ENCODE measurements around the gene KLRC3.
"Not testable (repeated sequence)": the region's sequence is repeated elsewhere in the genome, so short reads cannot be mapped to it uniquely, and the experiment has no call there.

Gene KLRC3

GRCh38 chr12:10454531-10454930 is 34.1 kb upstream of the KLRC3 start:
- TF ChIP-seq, protein P1, sequence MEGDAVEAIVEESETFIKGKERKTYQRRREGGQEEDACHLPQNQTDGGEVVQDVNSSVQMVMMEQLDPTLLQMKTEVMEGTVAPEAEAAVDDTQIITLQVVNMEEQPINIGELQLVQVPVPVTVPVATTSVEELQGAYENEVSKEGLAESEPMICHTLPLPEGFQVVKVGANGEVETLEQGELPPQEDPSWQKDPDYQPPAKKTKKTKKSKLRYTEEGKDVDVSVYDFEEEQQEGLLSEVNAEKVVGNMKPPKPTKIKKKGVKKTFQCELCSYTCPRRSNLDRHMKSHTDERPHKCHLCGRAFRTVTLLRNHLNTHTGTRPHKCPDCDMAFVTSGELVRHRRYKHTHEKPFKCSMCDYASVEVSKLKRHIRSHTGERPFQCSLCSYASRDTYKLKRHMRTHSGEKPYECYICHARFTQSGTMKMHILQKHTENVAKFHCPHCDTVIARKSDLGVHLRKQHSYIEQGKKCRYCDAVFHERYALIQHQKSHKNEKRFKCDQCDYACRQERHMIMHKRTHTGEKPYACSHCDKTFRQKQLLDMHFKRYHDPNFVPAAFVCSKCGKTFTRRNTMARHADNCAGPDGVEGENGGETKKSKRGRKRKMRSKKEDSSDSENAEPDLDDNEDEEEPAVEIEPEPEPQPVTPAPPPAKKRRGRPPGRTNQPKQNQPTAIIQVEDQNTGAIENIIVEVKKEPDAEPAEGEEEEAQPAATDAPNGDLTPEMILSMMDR (IDR thresholded peaks at IDR 0.05; ENCODE audit: low read depth, low read length): no peak
- no peak for DNase-seq
- no peak overlapping the region for H3K4me3 ChIP-seq (ENCODE audit: low read depth, low read length)
- H3K36me3 ChIP-seq: no peaks in the 10 kb centered on the region
- peaks cover 9% of the 10 kb centered on the region for H3K9me3 ChIP-seq (ENCODE audit: severe bottlenecking)
- H3K27me3 ChIP-seq (ENCODE audit: insufficient read depth, low read depth, severe bottlenecking): no peaks in the 10 kb centered on the region
- no peak overlapping the region for H3K27ac ChIP-seq

DNA sequence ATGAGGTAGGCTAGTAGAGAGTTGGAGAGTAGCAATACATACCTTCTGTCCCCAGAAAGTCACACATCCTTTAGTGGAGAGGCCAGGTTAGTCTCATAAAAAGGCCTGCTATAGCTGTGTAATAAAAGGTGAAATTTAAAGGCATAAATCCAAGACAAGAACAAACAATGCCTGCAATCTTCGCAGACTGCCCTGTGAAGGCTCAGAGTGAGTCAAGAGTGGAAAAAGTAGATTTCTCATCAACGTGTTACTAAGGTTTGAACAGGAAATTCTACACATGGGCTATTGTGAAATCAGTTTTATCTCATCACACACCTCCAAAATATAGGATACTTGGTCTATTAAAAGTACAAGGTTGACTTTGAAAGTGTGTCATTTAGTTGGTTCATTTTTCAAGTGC is 32.8 kb upstream of the KLRC3 start, which contains the start of gene KLRC1:
KLRC1 (minus strand) TSS at position 222 of the 400 bp plus-strand sequence. CDS start 2,221 bp downstream, outside the sequence.
- no peak for DNase-seq
- Histone ChIP-seq H3K4me3 (ENCODE audit: low read depth, low read length) (no peak within 1 kb of the TSS), H3K27ac (no peak within 1 kb of the TSS), H3K9me3 (ENCODE audit: severe bottlenecking) (peaks cover 6% of the 10 kb centered on the region), H3K36me3 (no peaks in the 10 kb centered on the region), H3K27me3 (ENCODE audit: insufficient read depth, low read depth, severe bottlenecking) (no peaks in the 10 kb centered on the region)
- TF ChIP-seq, protein P1 (IDR thresholded peaks at IDR 0.05; ENCODE audit: low read depth, low read length): no peak

DNA sequence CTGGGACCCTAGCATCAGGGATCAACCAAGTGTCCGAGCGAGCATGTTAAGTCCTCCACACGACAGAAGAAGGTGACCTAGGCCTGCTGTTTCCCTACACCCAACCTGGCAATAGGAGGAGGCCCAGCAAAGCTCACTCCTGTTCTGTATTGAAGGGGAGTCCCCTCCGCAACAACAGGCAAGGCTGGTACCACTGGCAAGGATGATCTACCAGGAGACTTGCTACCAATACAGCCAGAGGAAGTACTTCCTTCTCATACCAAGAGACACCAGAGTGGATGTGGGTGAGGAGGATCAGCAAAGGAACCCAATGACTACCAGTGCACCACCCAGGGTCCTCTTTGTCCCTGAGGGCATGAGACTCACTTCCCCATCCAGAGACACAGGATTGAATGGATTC is 27.8 kb upstream of the KLRC3 start:
- H3K27ac ChIP-seq: no peak overlapping the region
- H3K27me3 ChIP-seq (ENCODE audit: insufficient read depth, low read depth, severe bottlenecking): no peaks in the 10 kb centered on the region
- no peak overlapping the region for H3K4me3 ChIP-seq (ENCODE audit: low read depth, low read length)
- TF ChIP-seq, protein P1 (IDR thresholded peaks at IDR 0.05; ENCODE audit: low read depth, low read length): no peak
- no peaks in the 10 kb centered on the region for H3K9me3 ChIP-seq (ENCODE audit: severe bottlenecking)
- H3K36me3 ChIP-seq: no peaks in the 10 kb centered on the region
- DNase-seq: no peak

GRCh38 chr12:10446052-10446451 is 25.7 kb upstream of the KLRC3 start:
- H3K9me3 ChIP-seq (ENCODE audit: severe bottlenecking); H3K27ac ChIP-seq; H3K4me3 ChIP-seq (ENCODE audit: low read depth, low read length); H3K36me3 ChIP-seq; H3K27me3 ChIP-seq (ENCODE audit: insufficient read depth, low read depth, severe bottlenecking); DNase-seq: not testable (repeated sequence)

GRCh38 chr12:10441144-10441543 is 20.7 kb upstream of the KLRC3 start:
- H3K27ac ChIP-seq; H3K9me3 ChIP-seq (ENCODE audit: severe bottlenecking); H3K4me3 ChIP-seq (ENCODE audit: low read depth, low read length); H3K27me3 ChIP-seq (ENCODE audit: insufficient read depth, low read depth, severe bottlenecking); H3K36me3 ChIP-seq; DNase-seq: not testable (repeated sequence)

GRCh38 chr12:10439608-10440274 is 19.3 kb upstream of the KLRC3 start:
- not testable (repeated sequence) for H3K4me3 ChIP-seq (ENCODE audit: low read depth, low read length); H3K9me3 ChIP-seq (ENCODE audit: severe bottlenecking); H3K36me3 ChIP-seq; DNase-seq; H3K27me3 ChIP-seq (ENCODE audit: insufficient read depth, low read depth, severe bottlenecking); H3K27ac ChIP-seq

DNA sequence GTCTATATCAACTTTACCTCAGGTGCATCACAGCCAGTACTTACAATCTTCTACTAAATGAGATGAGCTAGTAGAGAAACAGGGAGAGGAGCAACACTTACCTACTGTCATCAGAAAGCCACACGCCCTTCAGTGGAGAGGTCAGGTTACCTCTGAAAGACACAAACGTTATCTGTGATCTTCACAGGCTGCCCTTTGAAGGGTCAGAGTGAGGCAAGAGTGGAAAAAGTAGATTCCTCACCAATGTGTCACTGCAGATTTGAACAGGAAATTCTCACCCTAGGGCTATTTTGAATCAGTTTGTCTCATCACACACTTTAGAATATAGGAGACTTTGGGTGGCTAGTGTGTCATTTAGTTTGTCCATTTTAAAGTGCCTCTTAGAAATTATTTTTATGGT is 17.2 kb upstream of the KLRC3 start:
- H3K4me3 ChIP-seq (ENCODE audit: low read depth, low read length); H3K27ac ChIP-seq; H3K36me3 ChIP-seq; H3K9me3 ChIP-seq (ENCODE audit: severe bottlenecking); H3K27me3 ChIP-seq (ENCODE audit: insufficient read depth, low read depth, severe bottlenecking); DNase-seq: not testable (repeated sequence)

DNA sequence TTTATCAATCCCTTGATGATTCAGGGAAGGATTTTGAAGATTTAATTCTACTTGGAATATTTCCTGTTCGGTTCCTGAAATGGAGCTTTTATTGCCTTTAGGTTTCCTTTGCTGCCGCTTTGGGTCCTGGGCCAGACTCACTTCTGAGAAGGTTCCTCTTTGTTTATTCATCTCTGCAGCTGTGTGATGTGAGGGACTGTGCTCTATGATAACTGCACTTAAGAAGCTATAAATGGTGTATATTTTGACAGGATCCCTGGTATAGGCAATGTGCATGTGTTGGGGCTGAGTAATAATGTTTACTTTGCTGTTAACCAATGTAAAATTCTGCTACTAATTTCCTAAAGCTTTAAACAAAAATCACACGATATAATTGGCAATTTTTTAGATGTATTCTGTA is 15.4 kb upstream of the KLRC3 start, which contains the start of gene KLRC2:
KLRC2 (minus strand) TSS at position 195 of the 400 bp plus-strand sequence; CDS start at position 171, 24 bp downstream.
- H3K27me3 ChIP-seq (ENCODE audit: insufficient read depth, low read depth, severe bottlenecking); H3K27ac ChIP-seq; DNase-seq; H3K4me3 ChIP-seq (ENCODE audit: low read depth, low read length); H3K9me3 ChIP-seq (ENCODE audit: severe bottlenecking); H3K36me3 ChIP-seq: not testable (repeated sequence)

- not testable (repeated sequence) for H3K27me3 ChIP-seq (ENCODE audit: insufficient read depth, low read depth, severe bottlenecking); H3K27ac ChIP-seq; H3K9me3 ChIP-seq (ENCODE audit: severe bottlenecking); DNase-seq; H3K36me3 ChIP-seq; H3K4me3 ChIP-seq (ENCODE audit: low read depth, low read length)
These were observed 10.2 kb upstream of the KLRC3 start for GRCh38 chr12:10430623-10431022.

GRCh38 chr12:10425938-10426337 is 5.5 kb upstream of the KLRC3 start:
- not testable (repeated sequence) for H3K4me3 ChIP-seq (ENCODE audit: low read depth, low read length); DNase-seq; H3K9me3 ChIP-seq (ENCODE audit: severe bottlenecking); H3K27ac ChIP-seq; H3K36me3 ChIP-seq; H3K27me3 ChIP-seq (ENCODE audit: insufficient read depth, low read depth, severe bottlenecking)

- H3K27me3 ChIP-seq (ENCODE audit: insufficient read depth, low read depth, severe bottlenecking); H3K4me3 ChIP-seq (ENCODE audit: low read depth, low read length); H3K27ac ChIP-seq; H3K9me3 ChIP-seq (ENCODE audit: severe bottlenecking); DNase-seq; H3K36me3 ChIP-seq: not testable (repeated sequence)
These were observed 4.0 kb upstream of the KLRC3 start for GRCh38 chr12:10424260-10424899.
